GM12865 (cell line): Measurements from ENCODE around the gene SLN.

Experiments used
- DNase-seq: peaks from one replicate; pipeline ENCODE4 v3.0.0; 2010; ENCODE audit warnings: low read depth
- H3K4me3 ChIP-seq: 2 replicates; pipeline ENCODE4 v1.5.1; 2011; ENCODE audit warnings: mild to moderate bottlenecking, low read depth, low read length, control low read depth
- TF ChIP-seq, protein P1 (sequence below): IDR thresholded peaks from 2 replicates; pipeline ENCODE4 v1.5.1; 2011; ENCODE audit warnings: low read length, control low read depth, low read depth, inconsistent platforms; ENCODE audit not compliant: insufficient read depth; ENCODE audit errors: missing control alignments

The SLN gene

GRCh38 chr11:107677924-107678631, 33.8 kb downstream of the SLN start:
- TF ChIP-seq, protein P1, sequence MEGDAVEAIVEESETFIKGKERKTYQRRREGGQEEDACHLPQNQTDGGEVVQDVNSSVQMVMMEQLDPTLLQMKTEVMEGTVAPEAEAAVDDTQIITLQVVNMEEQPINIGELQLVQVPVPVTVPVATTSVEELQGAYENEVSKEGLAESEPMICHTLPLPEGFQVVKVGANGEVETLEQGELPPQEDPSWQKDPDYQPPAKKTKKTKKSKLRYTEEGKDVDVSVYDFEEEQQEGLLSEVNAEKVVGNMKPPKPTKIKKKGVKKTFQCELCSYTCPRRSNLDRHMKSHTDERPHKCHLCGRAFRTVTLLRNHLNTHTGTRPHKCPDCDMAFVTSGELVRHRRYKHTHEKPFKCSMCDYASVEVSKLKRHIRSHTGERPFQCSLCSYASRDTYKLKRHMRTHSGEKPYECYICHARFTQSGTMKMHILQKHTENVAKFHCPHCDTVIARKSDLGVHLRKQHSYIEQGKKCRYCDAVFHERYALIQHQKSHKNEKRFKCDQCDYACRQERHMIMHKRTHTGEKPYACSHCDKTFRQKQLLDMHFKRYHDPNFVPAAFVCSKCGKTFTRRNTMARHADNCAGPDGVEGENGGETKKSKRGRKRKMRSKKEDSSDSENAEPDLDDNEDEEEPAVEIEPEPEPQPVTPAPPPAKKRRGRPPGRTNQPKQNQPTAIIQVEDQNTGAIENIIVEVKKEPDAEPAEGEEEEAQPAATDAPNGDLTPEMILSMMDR, result no peak
- no peak for DNase-seq
- H3K4me3 ChIP-seq, result no peak overlapping the region

DNA sequence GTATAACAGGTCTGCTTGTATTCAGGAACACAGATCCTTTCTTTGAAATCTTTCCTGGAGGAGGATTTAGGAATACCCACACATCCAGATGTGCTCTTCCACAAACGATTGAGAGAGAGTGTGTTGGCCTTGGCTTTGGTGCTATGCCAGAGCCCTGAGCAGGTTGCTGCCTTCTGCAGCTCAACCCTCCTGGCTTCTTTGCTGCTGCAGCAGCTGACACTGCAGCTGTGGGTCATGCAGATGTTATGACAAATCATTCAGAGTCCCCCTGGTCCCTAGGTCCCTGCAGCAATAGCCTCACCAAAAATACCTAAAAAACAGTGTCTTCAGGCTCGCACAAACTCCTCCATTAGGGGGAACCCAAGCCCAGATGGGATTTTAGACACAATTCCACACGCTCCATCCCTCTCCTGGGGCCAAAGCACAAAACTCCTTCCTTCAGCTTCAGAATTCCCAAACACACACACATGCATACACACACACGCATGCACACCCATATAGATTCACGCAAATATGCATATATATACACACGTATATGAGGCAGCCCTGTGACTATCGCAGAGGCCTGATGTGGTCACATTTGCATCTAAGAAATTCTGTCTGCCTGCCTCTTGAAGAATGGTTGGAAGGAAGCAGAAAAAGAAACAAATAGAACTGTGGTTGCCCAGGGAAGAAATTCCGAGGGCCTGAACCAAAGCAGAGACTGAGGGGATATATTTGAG, 35.4 kb downstream of the SLN start:
- H3K4me3 ChIP-seq, result no peak overlapping the region; the same call in 1 of the 2 replicates
- no peak for DNase-seq
- TF ChIP-seq, protein P1, result no peak

DNA sequence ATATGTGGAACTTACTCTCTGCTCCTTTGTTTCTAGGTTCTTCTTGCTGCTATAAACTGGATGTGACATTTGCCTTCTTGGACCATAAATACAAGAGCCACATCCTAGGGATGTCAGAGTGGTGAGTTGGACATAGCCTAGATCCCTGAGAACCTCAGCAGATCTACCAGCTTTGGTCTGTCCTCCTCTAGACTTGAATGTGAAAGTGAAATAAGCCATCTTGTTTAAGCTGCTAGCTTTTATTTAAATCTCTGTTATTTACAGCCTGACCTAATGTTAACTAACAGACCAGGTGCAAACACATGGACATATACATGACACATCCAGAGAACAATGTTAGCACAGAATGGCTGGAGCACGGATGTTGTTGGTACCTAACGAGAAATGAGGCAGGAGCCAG, 36.0 kb downstream of the SLN start:
- TF ChIP-seq, protein P1, result no peak
- peak; percentile 8 for DNase-seq
- H3K4me3 ChIP-seq, result no peak overlapping the region; the same call in 1 of the 2 replicates

DNA sequence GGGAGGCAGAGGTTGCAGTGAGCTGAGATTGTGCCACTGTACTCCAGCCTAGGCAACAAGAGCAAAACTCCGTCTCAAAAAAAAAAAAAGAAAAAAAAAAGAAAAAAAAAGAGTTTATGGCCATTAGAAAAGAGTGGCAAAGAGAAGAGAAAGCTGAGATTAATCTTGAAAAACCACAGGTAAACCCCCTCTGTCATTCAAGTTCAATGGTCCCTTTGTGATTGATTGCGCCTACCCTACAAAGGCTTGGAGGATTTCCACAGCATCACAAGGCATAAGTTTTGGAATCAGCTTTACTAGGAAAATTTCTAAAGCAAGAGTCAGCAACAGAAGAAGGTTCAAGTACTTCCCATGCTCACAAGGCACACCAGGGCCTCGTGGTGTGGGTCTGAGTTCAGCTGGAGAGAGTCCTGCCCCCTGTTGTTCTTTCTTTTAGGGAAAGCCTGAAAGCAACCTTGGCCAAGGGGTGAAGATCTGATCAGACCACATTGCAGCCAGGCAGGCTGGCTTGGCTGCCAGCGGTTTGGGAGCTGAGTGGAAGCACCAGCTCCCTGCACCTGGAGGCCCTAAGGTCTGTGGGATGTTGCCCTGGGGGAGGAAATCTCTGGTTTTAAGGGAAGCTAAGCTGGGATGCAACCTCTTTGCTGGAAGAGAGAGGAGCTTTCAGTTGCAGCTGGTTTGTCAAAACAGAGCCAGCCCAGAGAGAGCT, 41.8 kb downstream of the SLN start:
- DNase-seq, result no peak
- H3K4me3 ChIP-seq, result no peak overlapping the region
- TF ChIP-seq, protein P1, result no peak

DNA sequence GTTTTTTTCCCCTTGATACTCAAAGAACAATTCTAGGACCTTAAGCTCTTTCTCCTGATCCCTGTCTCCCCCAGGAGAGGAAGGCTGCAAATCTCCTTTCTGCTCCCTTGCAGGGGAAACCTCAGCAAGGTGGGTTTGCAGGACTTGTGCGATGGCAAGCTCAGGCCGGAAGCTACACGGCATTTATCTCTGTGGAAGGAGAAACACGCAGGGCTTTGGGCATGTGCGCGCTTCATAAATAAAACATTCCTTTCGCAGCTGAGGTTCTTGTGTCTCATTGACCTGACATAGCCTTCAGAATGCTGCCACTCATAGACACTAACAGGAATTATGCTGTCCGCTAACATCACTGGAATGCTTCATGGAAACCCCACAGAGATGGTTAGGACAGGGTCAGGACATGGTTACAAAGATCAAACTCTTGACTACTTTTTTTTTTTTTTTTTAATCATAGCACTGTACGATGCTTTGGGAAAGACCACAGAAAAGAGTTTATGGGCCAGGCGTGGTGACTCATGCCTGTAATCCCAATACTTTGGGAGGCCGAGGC, 42.6 kb downstream of the SLN start:
- no peak overlapping the region for H3K4me3 ChIP-seq
- DNase-seq, result no peak
- TF ChIP-seq, protein P1, result no peak

- no peak for DNase-seq
- no peak overlapping the region for H3K4me3 ChIP-seq
- TF ChIP-seq, protein P1, result no peak
Observed at GRCh38 chr11:107666911-107667613, 44.8 kb downstream of the SLN start.
